NCI-H2029 treated with DMSO at 0.1 percent for 48 hours (cell line): ENCODE data around the gene EML4.
"Not testable (repeated sequence)": the region's sequence is repeated elsewhere in the genome, so short reads cannot be mapped to it uniquely, and the experiment has no call there.

Source experiments
- DNase-seq: peaks from one replicate; lab custom pipeline; 2025; lab: John Stamatoyannopoulos, UW

EML4 gene

GRCh38 chr2:42261518-42262195, 92.5 kb downstream of the EML4 start:
- DNase-seq: peak; percentile 65

GRCh38 chr2:42266236-42266635, 97.1 kb downstream of the EML4 start:
- no peak for DNase-seq

GRCh38 chr2:42267530-42267929, 98.4 kb downstream of the EML4 start:
- DNase-seq: no peak

GRCh38 chr2:42268528-42269151, 99.5 kb downstream of the EML4 start:
- no peak for DNase-seq

GRCh38 chr2:42270757-42271156, 101.6 kb downstream of the EML4 start:
- DNase-seq: no peak

- not testable (repeated sequence) for DNase-seq
Observed at GRCh38 chr2:42271246-42271645, 102.1 kb downstream of the EML4 start.

- no peak for DNase-seq
Observed at GRCh38 chr2:42274863-42275262, 105.7 kb downstream of the EML4 start.

GRCh38 chr2:42281416-42282081, 112.4 kb downstream of the EML4 start:
- no peak for DNase-seq

GRCh38 chr2:42284019-42284418, 114.9 kb downstream of the EML4 start:
- no peak for DNase-seq

- DNase-seq: no peak
Observed at GRCh38 chr2:42286268-42286946, 117.3 kb downstream of the EML4 start.

GRCh38 chr2:42288811-42289210, 119.7 kb downstream of the EML4 start:
- no peak for DNase-seq

- no peak for DNase-seq
Observed at GRCh38 chr2:42289222-42289621, 120.1 kb downstream of the EML4 start.

GRCh38 chr2:42290005-42290404, 120.9 kb downstream of the EML4 start:
- DNase-seq: no peak

GRCh38 chr2:42293019-42293418, 123.9 kb downstream of the EML4 start:
- no peak for DNase-seq

GRCh38 chr2:42296226-42296625, 127.1 kb downstream of the EML4 start:
- no peak for DNase-seq

GRCh38 chr2:42297322-42297936, 128.3 kb downstream of the EML4 start:
- no peak for DNase-seq

GRCh38 chr2:42298132-42298531, 129.0 kb downstream of the EML4 start:
- DNase-seq: no peak

- DNase-seq: no peak
Observed at GRCh38 chr2:42298996-42299754, 130.0 kb downstream of the EML4 start.

GRCh38 chr2:42300527-42300926, 131.4 kb downstream of the EML4 start:
- no peak for DNase-seq

- DNase-seq: no peak
Observed at GRCh38 chr2:42303252-42303651, 134.1 kb downstream of the EML4 start.

GRCh38 chr2:42304059-42304713, 135.0 kb downstream of the EML4 start:
- no peak for DNase-seq
